ENCODE data around the gene ZSCAN22. TPM values are rescaled to one million over a fixed set of nuclear protein-coding genes. Genes with fewer than 3 reads are reported as not detected.
"Not testable (repeated sequence)": the region's sequence is repeated elsewhere in the genome, so short reads cannot be mapped to it uniquely, and the experiment has no call there.

Gene ZSCAN22
- total and polyA plus RNA-seq, 4 donors: 2.3 to 3.4 (median 3.2) TPM

GRCh38 chr19:58334691-58335249 lies 8.0 kb downstream of the ZSCAN22 start:
- WGBS (ENCODE audit: insufficient coverage): 95% methylated on average over 16 of the region's 19 CpGs
- no peaks in the 10 kb centered on the region for H3K4me1 ChIP-seq (ENCODE audit: control insufficient read depth, insufficient read depth, low read length)
- peaks cover 49% of the 10 kb centered on the region for H3K36me3 ChIP-seq (ENCODE audit: control insufficient read depth, insufficient read depth, low read length)
- H3K9me3 ChIP-seq (ENCODE audit: control insufficient read depth, insufficient read depth, low read length): no peaks in the 10 kb centered on the region
- H3K4me3 ChIP-seq (ENCODE audit: low read depth, low read length): no peak overlapping the region
- no peak for DNase-seq (ENCODE audit: low read depth in 4 of 6, low spot score in 6 of 6)
- no peaks in the 10 kb centered on the region for H3K27me3 ChIP-seq (ENCODE audit: control insufficient read depth, insufficient read depth, low read length)
- H3K27ac ChIP-seq (ENCODE audit: low read depth, low read length): no peak overlapping the region

DNA sequence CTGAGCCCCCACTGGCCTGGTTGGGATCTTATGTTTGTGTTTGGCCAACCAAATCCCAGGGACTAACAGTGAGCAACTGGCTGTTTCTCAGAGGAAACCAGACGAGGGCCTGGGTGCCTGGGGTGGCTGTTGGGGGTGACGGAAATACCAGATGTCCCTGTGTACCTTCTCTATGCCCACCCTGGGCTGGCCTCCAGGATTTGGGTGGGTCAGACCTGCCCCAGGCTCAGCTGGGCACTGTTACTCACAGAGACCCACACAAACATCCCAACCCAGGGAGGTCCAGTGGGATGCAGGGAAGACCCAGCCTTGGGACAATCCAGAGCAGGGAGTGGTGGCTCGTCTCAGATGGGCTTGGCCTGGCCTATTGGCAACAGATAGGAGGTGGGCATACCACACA lies 8.8 kb downstream of the ZSCAN22 start:
- H3K4me3 ChIP-seq (ENCODE audit: low read depth, low read length): no peak overlapping the region
- WGBS (ENCODE audit: insufficient coverage): 95% methylated on average over 3 of the region's 3 CpGs
- no peaks in the 10 kb centered on the region for H3K9me3 ChIP-seq (ENCODE audit: control insufficient read depth, insufficient read depth, low read length)
- no peaks in the 10 kb centered on the region for H3K4me1 ChIP-seq (ENCODE audit: control insufficient read depth, insufficient read depth, low read length)
- DNase-seq (ENCODE audit: low read depth in 4 of 6, low spot score in 6 of 6): no peak
- H3K27ac ChIP-seq (ENCODE audit: low read depth, low read length): no peak overlapping the region
- no peaks in the 10 kb centered on the region for H3K27me3 ChIP-seq (ENCODE audit: control insufficient read depth, insufficient read depth, low read length)
- H3K36me3 ChIP-seq (ENCODE audit: control insufficient read depth, insufficient read depth, low read length): peaks cover 53% of the 10 kb centered on the region

DNA sequence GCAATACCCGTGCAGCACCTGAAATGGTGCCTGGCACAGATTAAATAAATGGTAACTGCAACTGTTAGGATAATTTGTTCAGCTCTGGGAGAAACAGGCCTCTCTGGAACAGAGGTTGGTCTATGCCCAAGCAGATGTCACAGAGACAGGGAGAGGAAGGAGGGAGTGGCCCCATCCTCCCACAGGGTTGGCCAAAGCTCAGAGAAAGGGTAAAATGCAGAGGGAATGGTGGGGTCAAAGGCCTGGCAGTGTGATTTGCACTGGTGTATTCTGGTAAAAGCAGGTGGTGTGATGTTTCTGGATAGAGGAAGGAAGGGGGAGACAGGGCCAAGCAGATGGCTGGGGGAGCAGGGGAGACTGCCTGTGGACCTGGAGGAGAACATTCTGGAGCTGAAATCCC lies 9.4 kb downstream of the ZSCAN22 start:
- H3K27me3 ChIP-seq (ENCODE audit: control insufficient read depth, insufficient read depth, low read length): no peaks in the 10 kb centered on the region
- 100% methylated on average over 1 of the region's 1 CpG for WGBS (ENCODE audit: insufficient coverage)
- no peak overlapping the region for H3K27ac ChIP-seq (ENCODE audit: low read depth, low read length)
- DNase-seq (ENCODE audit: low read depth in 4 of 6, low spot score in 6 of 6): no peak
- no peak overlapping the region for H3K4me3 ChIP-seq (ENCODE audit: low read depth, low read length)
- peaks cover 56% of the 10 kb centered on the region for H3K36me3 ChIP-seq (ENCODE audit: control insufficient read depth, insufficient read depth, low read length)
- no peaks in the 10 kb centered on the region for H3K4me1 ChIP-seq (ENCODE audit: control insufficient read depth, insufficient read depth, low read length)
- no peaks in the 10 kb centered on the region for H3K9me3 ChIP-seq (ENCODE audit: control insufficient read depth, insufficient read depth, low read length)

DNA sequence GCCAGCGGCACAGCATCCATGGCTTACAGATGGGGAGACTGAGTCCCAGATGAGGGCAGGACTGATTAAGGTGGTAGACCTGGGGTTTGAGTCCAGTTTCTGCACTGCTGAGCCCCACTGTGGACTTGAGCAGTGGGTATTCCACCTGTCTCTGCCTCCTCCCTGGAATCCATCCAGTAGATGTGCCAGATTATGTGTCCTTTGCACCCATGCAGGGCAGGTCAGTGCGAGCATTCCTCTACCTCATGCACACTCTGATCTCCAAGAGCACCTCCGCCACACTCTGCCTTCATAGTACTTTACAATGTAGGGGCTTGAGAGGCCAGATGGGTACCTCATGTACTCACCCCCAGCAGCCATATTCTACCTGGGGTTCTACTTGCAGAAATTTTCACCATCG lies 10.0 kb downstream of the ZSCAN22 start:
- peaks cover 56% of the 10 kb centered on the region for H3K36me3 ChIP-seq (ENCODE audit: control insufficient read depth, insufficient read depth, low read length)

GRCh38 chr19:58338336-58338735 lies 11.5 kb downstream of the ZSCAN22 start:
- Histone ChIP-seq H3K27ac (ENCODE audit: low read depth, low read length) (no peak overlapping the region), H3K4me3 (ENCODE audit: low read depth, low read length) (no peak overlapping the region), H3K36me3 (ENCODE audit: control insufficient read depth, insufficient read depth, low read length) (peaks cover 60% of the 10 kb centered on the region), H3K27me3 (ENCODE audit: control insufficient read depth, insufficient read depth, low read length) (no peaks in the 10 kb centered on the region), H3K9me3 (ENCODE audit: control insufficient read depth, insufficient read depth, low read length) (no peaks in the 10 kb centered on the region), H3K4me1 (ENCODE audit: control insufficient read depth, insufficient read depth, low read length) (no peaks in the 10 kb centered on the region)
- 97% methylated on average over 10 of the region's 11 CpGs for WGBS (ENCODE audit: insufficient coverage)
- DNase-seq (ENCODE audit: low read depth in 4 of 6, low spot score in 6 of 6): no peak

More for the DNA sequence above, 10.0 kb downstream of the ZSCAN22 start:
- no peak for DNase-seq (ENCODE audit: low read depth in 4 of 6, low spot score in 6 of 6)
- Histone ChIP-seq H3K9me3 (ENCODE audit: control insufficient read depth, insufficient read depth, low read length) (no peaks in the 10 kb centered on the region), H3K4me1 (ENCODE audit: control insufficient read depth, insufficient read depth, low read length) (no peaks in the 10 kb centered on the region), H3K4me3 (ENCODE audit: low read depth, low read length) (no peak overlapping the region), H3K27ac (ENCODE audit: low read depth, low read length) (no peak overlapping the region), H3K27me3 (ENCODE audit: control insufficient read depth, insufficient read depth, low read length) (no peaks in the 10 kb centered on the region)
- 100% methylated on average over 1 of the region's 4 CpGs for WGBS (ENCODE audit: insufficient coverage)

- H3K27me3 ChIP-seq (ENCODE audit: control insufficient read depth, insufficient read depth, low read length): no peaks in the 10 kb centered on the region
- no peaks in the 10 kb centered on the region for H3K9me3 ChIP-seq (ENCODE audit: control insufficient read depth, insufficient read depth, low read length)
- peaks cover 60% of the 10 kb centered on the region for H3K36me3 ChIP-seq (ENCODE audit: control insufficient read depth, insufficient read depth, low read length)
- no peak overlapping the region for H3K27ac ChIP-seq (ENCODE audit: low read depth, low read length)
- no peaks in the 10 kb centered on the region for H3K4me1 ChIP-seq (ENCODE audit: control insufficient read depth, insufficient read depth, low read length)
- WGBS (ENCODE audit: insufficient coverage): 69% methylated on average over 27 of the region's 30 CpGs
- no peak for DNase-seq (ENCODE audit: low read depth in 4 of 6, low spot score in 6 of 6)
- H3K4me3 ChIP-seq (ENCODE audit: low read depth, low read length): no peak overlapping the region
Measured at GRCh38 chr19:58338825-58339558, 12.2 kb downstream of the ZSCAN22 start.

- Histone ChIP-seq H3K36me3 (ENCODE audit: control insufficient read depth, insufficient read depth, low read length) (peaks cover 7% of the 10 kb centered on the region), H3K4me3 (ENCODE audit: low read depth, low read length) (no peak overlapping the region), H3K9me3 (ENCODE audit: control insufficient read depth, insufficient read depth, low read length) (no peaks in the 10 kb centered on the region), H3K4me1 (ENCODE audit: control insufficient read depth, insufficient read depth, low read length) (peaks cover 24% of the 10 kb centered on the region), H3K27me3 (ENCODE audit: control insufficient read depth, insufficient read depth, low read length) (peaks cover 48% of the 10 kb centered on the region), H3K27ac (ENCODE audit: low read depth, low read length) (no peak overlapping the region)
- DNase-seq (ENCODE audit: low read depth in 4 of 6, low spot score in 6 of 6): no peak
- WGBS (ENCODE audit: insufficient coverage): 70% methylated on average over 3 of the region's 5 CpGs
Measured at GRCh38 chr19:58345558-58345957, 18.8 kb downstream of the ZSCAN22 start.

DNA sequence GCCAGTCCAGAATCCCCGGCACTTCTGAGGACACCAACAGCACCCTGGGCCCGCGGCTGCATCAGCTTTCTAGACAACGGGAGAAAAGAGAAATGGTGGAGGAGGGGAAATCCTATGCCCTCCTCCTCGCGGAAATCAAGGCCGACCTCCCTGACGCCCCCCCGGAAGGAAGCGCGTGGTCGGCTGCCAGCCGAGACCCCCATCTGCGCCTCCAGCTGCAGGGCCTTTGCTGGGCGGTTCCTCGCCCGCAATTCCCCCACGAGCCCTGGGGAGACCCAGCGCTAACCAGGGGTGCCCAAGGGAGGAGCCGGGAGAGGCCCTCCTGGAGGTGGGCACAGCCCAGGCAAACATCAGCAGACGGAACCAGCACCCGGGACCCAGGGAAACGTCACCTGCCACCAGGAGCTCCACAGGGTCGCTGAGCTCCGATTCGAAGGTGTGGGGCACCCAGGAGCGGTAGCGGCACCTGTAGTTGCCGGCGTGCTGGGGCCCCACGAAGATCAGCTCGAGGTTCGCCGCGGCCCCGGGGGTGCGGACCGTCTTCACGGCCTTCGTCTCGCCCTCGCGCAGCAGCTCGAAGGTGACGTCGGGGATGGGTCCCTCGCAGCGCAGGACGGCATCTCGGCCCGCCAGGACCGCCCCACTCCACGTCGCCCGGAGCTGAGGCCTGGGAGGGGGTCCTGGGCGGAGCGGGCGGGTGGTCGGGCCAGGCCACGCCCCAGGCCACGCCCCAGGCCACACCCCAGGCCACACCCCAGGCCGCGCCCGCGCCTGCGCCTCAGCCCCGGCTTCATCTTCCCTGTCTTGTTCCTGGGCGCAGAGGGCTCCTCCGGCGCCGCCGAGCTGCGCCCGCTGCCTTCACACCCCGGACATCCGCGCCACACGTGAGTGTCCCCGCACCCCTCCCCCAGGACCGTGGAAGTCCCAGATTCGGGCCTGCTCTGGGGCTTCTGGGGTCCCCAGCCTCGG lies 20.5 kb downstream of the ZSCAN22 start:
- H3K4me3 ChIP-seq (ENCODE audit: low read depth, low read length): peak overlapping the region; percentile 60
- peaks cover 28% of the 10 kb centered on the region for H3K4me1 ChIP-seq (ENCODE audit: control insufficient read depth, insufficient read depth, low read length)
- peak in 3 of 6 donors; percentile 17 to 78 (median 76) for DNase-seq (ENCODE audit: low read depth in 4 of 6, low spot score in 6 of 6)
- peaks cover 12% of the 10 kb centered on the region for H3K36me3 ChIP-seq (ENCODE audit: control insufficient read depth, insufficient read depth, low read length)
- no peaks in the 10 kb centered on the region for H3K9me3 ChIP-seq (ENCODE audit: control insufficient read depth, insufficient read depth, low read length)
- no peak overlapping the region for H3K27ac ChIP-seq (ENCODE audit: low read depth, low read length)
- WGBS (ENCODE audit: insufficient coverage): under 1% methylated on average over 75 of the region's 82 CpGs
- H3K27me3 ChIP-seq (ENCODE audit: control insufficient read depth, insufficient read depth, low read length): peaks cover 60% of the 10 kb centered on the region

DNA sequence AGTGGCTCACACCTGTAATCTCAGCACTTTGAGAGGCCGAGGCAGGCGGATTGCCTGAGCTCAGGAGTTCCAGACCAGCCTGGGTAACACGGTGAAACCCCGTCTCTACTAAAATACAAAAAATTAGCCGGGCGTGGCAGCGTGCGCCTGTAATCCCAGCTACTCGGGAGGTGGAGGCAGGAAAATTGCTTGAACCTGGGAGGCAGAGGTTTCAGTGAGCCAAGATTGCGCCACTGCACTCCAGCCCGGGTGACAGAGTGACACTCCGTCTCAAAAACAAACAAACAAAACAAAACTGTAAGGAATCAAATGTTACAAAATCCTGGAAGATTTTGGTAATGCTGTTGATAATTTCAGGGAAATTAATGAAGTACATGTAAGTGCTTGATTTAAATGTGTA lies 21.3 kb downstream of the ZSCAN22 start:
- H3K27ac ChIP-seq (ENCODE audit: low read depth, low read length); DNase-seq (ENCODE audit: low read depth in 4 of 6, low spot score in 6 of 6): not testable (repeated sequence)

More for the DNA sequence above, 21.3 kb downstream of the ZSCAN22 start:
- not testable (repeated sequence) for H3K9me3 ChIP-seq (ENCODE audit: control insufficient read depth, insufficient read depth, low read length)
- Histone ChIP-seq H3K27me3 (ENCODE audit: control insufficient read depth, insufficient read depth, low read length) (peaks cover 60% of the 10 kb centered on the region), H3K4me3 (ENCODE audit: low read depth, low read length) (peak overlapping the region; percentile 50), H3K4me1 (ENCODE audit: control insufficient read depth, insufficient read depth, low read length) (peaks cover 28% of the 10 kb centered on the region), H3K36me3 (ENCODE audit: control insufficient read depth, insufficient read depth, low read length) (peaks cover 13% of the 10 kb centered on the region)
- WGBS (ENCODE audit: insufficient coverage): 46% methylated on average over 2 of the region's 12 CpGs
